ENCODE results near the gene RMRP.

RMRP gene

DNA sequence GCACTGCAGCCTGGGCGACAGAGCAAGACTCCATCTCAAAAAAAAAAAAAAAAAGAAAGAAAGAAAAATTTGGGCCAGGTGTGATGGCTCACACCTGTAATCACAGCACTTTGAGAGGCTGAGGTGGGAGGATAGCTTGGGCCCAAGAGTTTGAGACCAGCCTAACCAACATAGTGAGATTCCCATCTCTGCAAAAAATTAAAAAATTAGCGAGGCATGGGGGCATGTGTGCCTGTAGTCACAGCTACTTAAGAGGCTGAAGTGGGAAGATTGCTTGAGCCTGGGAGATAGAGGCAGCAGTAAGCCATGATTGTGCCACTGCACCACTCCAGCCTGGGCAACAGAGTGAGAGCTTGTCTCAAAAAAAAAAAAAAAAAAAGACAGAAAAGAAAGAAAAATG is 4.2 kb downstream of the RMRP start:
- no peak overlapping the region for H3K27ac ChIP-seq
- no peak for TF ChIP-seq CTCF (conservative IDR thresholded peaks at IDR 0.05)

- no peak for TF ChIP-seq CTCF (conservative IDR thresholded peaks at IDR 0.05)
- no peak overlapping the region for H3K27ac ChIP-seq
These were observed 5.0 kb downstream of the RMRP start for GRCh38 chr9:35652829-35653209.

- TF ChIP-seq CTCF (conservative IDR thresholded peaks at IDR 0.05) = no peak
- no peak overlapping the region for H3K27ac ChIP-seq
These were observed 5.6 kb downstream of the RMRP start for GRCh38 chr9:35651956-35652828.

DNA sequence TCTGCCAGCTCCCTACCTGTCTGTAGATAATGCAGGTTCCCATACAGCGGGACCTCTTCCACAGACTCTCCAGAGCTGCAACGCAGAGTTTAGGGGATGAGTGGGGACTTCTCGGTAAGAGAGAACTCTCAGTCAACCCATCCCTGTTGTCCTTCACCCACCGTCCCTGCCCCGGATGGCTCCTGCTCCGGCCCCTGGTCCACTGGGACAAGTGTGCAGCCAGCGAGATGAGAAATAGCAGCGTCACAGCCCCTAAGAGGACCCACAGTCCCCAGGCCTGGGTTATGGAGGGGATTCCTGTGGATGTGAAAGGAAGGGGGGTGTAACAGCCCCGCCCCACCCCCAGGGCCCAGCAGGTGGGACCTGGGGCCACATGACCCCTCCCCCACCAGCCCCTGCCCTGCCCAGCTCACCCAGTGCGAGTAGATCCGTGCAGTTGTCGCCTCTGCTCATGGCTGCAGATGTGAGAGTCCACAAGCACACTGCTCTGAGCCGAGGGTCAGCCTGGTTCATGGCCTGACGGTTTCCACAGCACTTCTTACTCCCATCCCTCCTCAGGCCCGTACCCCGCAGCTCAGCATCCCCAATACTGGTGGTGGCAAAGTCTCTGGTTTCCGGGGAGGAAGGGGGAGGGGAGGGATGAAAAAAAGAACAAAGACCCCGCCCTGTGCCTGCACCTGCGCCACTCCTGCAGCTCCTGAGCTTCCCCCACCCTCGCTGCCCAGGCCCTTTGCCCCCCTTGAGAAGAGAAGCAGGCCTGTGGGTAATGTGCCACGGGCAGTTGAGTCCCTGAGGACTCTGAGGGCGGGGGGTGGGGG is 7.3 kb downstream of the RMRP start, which contains the start of gene SIT1:
SIT1 (minus strand) TSS at position 591 of the 818 bp plus-strand sequence; CDS start at position 513, 78 bp downstream.
- no peak for TF ChIP-seq CTCF (conservative IDR thresholded peaks at IDR 0.05)
- no peak within 1 kb of the TSS for H3K27ac ChIP-seq

- H3K27ac ChIP-seq = no peak overlapping the region
These were observed 8.1 kb downstream of the RMRP start for GRCh38 chr9:35649431-35650340.

More at GRCh38 chr9:35649431-35650340, 8.1 kb downstream of the RMRP start:
- no peak for TF ChIP-seq CTCF (conservative IDR thresholded peaks at IDR 0.05)

Measured in VCaP (cell line).